K562 (cell line): ENCODE data around the gene OR6K2. TPM values are rescaled to one million over a fixed set of nuclear protein-coding genes. Genes with fewer than 3 reads are reported as not detected.
A peak's percentile ranks its signal among the peaks of the same experiment; 100 is the strongest.

Experiments used
- CEBPZ ChIP-seq: fragments of 150-350 bp; IDR thresholded peaks from 2 replicates; pipeline ENCODE4 v1.6.1; 2014; ENCODE audit warnings: low read depth, mild to moderate bottlenecking, low read length, borderline replicate concordance
- FOXJ3 ChIP-seq: sonication (generic); formaldehyde crosslinking; IDR thresholded peaks from 2 replicates; pipeline ENCODE4 v1.4.0; 2020; ENCODE audit warnings: mild to moderate bottlenecking, missing genetic modification reagents
- GABPB2 ChIP-seq: fragments of 250-450 bp; sonication (Bioruptor Pico); conservative IDR thresholded peaks from 2 replicates; pipeline ENCODE4 v1.5.1; 2021; ENCODE audit warnings: mild to moderate bottlenecking
- GTF3C2 ChIP-seq: IDR thresholded peaks from 3 replicates; pipeline ENCODE4 v1.6.1; 2011; ENCODE audit warnings: borderline replicate concordance, mild to moderate bottlenecking, moderate library complexity; ENCODE audit not compliant: insufficient read length; ENCODE audit errors: extremely low read depth
- HDAC2 ChIP-seq: fragments of 450-650 bp; IDR thresholded peaks from 2 replicates; pipeline ENCODE4 v1.6.1; 2016; ENCODE audit warnings: mild to moderate bottlenecking
- JUN ChIP-seq, 2 experiments: sonication (generic) in 1 of 2; formaldehyde crosslinking in 1 of 2; IDR thresholded peaks; 2 replicates each; pipeline versions ENCODE4 v1.6.1 to v1.8.0; 2012 to 2022; ENCODE audit warnings: borderline replicate concordance in 2 of 2, mild to moderate bottlenecking in 2 of 2, improper control_type of control experiment in 1 of 2, low read depth in 1 of 2, low read length in 1 of 2, missing genetic modification reagents in 1 of 2
- MAZ ChIP-seq, 2 experiments: fragments of 450-650 bp in 1 of 2; sonication (generic) in 1 of 2; formaldehyde crosslinking; IDR thresholded peaks in 1 of 2; conservative IDR thresholded peaks in 1 of 2; 2 replicates each; pipeline versions ENCODE4 v1.4.0 to v1.5.0; 2020; ENCODE audit warnings: mild to moderate bottlenecking in 1 of 2, missing genetic modification reagents in 1 of 2
- POU5F1 ChIP-seq: fragments of 150-350 bp; IDR thresholded peaks from 2 replicates; pipeline ENCODE4 v1.6.1; 2014; ENCODE audit warnings: borderline replicate concordance, low read length, low read depth, mild to moderate bottlenecking; ENCODE audit not compliant: partially characterized antibody
- RAD51 ChIP-seq: fragments of 450-650 bp; IDR thresholded peaks from 2 replicates; pipeline ENCODE4 v1.7.1; 2016; ENCODE audit warnings: low read depth, mild to moderate bottlenecking, borderline replicate concordance
- RBM17 ChIP-seq: fragments of 200-400 bp; formaldehyde crosslinking; IDR thresholded peaks from 2 replicates; pipeline ENCODE4 v1.6.1; 2017; ENCODE audit warnings: low read depth, mild to moderate bottlenecking, low read length, borderline replicate concordance
- RHOXF2B ChIP-seq: fragments of 250-450 bp; sonication (Bioruptor Pico); conservative IDR thresholded peaks from 2 replicates; pipeline ENCODE4 v1.5.1; 2021
- SRSF1 ChIP-seq: fragments of 200-400 bp; formaldehyde crosslinking; IDR thresholded peaks from 2 replicates; pipeline ENCODE4 v1.6.1; 2017; ENCODE audit warnings: mild to moderate bottlenecking, low read depth, low read length, moderate library complexity
- TAF7 ChIP-seq: fragments of 450-650 bp; IDR thresholded peaks from 2 replicates; pipeline ENCODE4 v1.6.1; 2016; ENCODE audit warnings: missing genetic modification characterization, missing compliant biosample characterization
- TSHZ1 ChIP-seq: fragments of 250-450 bp; sonication (Bioruptor Pico); IDR thresholded peaks from 2 replicates; pipeline ENCODE4 v1.4.0; 2020; ENCODE audit warnings: mild to moderate bottlenecking, moderate library complexity
- ZNF140 ChIP-seq: fragments of 250-450 bp; sonication (Bioruptor Pico); IDR thresholded peaks from 2 replicates; pipeline ENCODE4 v1.8.0; 2021; ENCODE audit warnings: moderate library complexity, mild to moderate bottlenecking, inconsistent platforms
- ZNF23 ChIP-seq: fragments of 250-450 bp; sonication (Bioruptor Pico); IDR thresholded peaks from 2 replicates; pipeline ENCODE4 v1.4.0; 2020; ENCODE audit warnings: mild to moderate bottlenecking
- ZNF79 ChIP-seq: fragments of 250-450 bp; sonication (Bioruptor Pico); IDR thresholded peaks from 2 replicates; pipeline ENCODE4 v1.4.0; 2020; ENCODE audit warnings: low read depth, mild to moderate bottlenecking, moderate library complexity
- polyA plus RNA-seq, 8 experiments: library from polyadenylated mRNA; depleted of rRNA in 4 of 8; stranded (reverse) in 5 of 8; unstranded in 3 of 8; fragments of >200 nt; fragmentation: Nextera tagmentation in 2 of 8; fragmentation: Illumina TruSeq in 1 of 8; extraction: Ambion mirVana in 2 of 8; extraction: Trizol in 1 of 8; gene quantifications; 2 replicates each; pipeline versions ENCODE4 v1.2.1 to v1.2.3, GENCODE V29; 2011 to 2014; ENCODE audit warnings: inconsistent platforms in 1 of 8, missing spikeins in 1 of 8
- total RNA-seq, 7 experiments: library from RNA; depleted of rRNA in 6 of 7; stranded (reverse); fragments of >200 nt in 6 of 7; fragmentation: Illumina TruSeq in 2 of 7; extraction: Trizol in 2 of 7; gene quantifications; 2 replicates each; pipeline versions ENCODE4 v1.2.1 to v1.2.3, GENCODE V29; 2011 to 2021; ENCODE audit warnings: low replicate concordance in 1 of 7

Gene OR6K2
- total and polyA plus RNA-seq, 9 of the 15 experiments (the other 6 are each of a cell fraction or from before 2014, with no cell fraction given): not detected

GRCh38 chr1:158728510-158729225 lies 28.2 kb upstream of the OR6K2 start (continued):
- TF ChIP-seq GTF3C2 (no peak), RBM17 (no peak), RAD51 (no peak), ZNF140 (CRISPR knock-in tag) (no peak), ZNF23 (CRISPR knock-in tag) (no peak), TAF7 (tag) (no peak), HDAC2 (peak; percentile 36; the same call in 1 of the 2 replicates), SRSF1 (no peak), TSHZ1 (CRISPR knock-in tag) (no peak), POU5F1 (no peak), ZNF79 (no peak), FOXJ3 (CRISPR knock-in tag) (no peak), MAZ (CRISPR knock-in tag; conservative IDR thresholded peaks at IDR 0.05 in 1 of 2, IDR thresholded peaks at IDR 0.05 in 1 of 2) (no peak), RHOXF2B (CRISPR knock-in tag) (no peak), JUN (IDR thresholded peaks at IDR 0.05; ENCODE audit: borderline replicate concordance, low read depth, low read length) (no peak), JUN (CRISPR knock-in tag; IDR thresholded peaks at IDR 0.05; ENCODE audit: borderline replicate concordance) (no peak), CEBPZ (no peak), GABPB2 (CRISPR knock-in tag) (no peak)
